ENCODE data around the gene KRCC1.
"Not testable (repeated sequence)": the region's sequence is repeated elsewhere in the genome, so short reads cannot be mapped to it uniquely, and the experiment has no call there.

The KRCC1 gene

DNA sequence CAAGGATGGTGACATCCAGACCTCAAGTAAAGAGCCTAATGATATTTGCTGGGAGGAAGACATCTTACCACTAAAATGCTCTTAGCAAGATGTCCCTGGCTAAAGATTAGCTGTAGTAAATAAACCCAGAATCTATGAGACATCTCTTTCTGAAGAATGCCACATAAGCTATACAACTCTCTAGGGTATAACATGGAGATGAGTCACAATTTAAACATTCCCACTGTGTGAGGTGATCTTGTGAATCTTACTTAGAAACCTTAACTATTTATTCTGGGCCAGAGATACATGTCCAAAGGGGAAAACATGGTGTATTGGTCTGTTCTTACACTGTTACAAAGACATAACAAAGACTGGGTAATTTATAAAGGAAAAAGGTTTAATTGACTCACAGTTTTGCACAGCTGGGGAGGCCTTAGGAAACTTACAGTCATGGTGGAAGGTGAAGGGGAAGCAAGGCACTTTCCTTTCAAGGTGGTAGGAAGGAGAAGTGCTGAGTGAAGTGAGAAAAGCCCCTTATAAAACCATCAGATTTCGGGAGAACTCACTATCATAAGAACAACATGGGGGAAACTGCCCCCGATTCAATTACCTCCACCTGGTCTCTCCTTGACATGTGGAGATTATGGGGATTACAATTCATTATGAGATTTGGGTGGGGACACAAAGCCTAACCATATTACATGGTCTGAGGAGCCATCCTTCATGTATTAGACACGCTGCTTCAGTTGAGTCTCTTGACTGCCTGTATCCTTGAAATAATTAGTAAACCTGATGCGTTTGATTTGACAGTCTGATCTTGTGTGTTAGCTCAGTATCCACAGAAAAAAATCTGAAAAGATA lies 17.1 kb downstream of the KRCC1 start:
- no peak for DNase-seq

DNA sequence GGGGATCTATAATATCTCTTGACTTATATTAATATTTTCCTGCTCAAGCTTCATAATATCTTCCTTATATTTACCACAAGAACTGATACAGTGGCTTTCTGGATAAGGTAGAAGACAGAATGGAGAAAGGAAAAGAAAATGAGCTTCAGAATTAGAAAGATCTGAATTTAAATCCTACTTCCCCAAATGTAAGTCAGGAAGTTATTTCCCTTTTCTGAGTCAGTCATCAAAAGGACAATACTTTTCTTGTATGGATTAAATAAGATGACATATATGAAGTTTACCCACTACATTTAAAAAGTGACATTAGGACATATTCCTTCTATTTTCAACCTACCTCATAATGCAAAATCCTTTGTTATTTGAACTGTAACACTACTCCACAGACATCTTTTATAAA lies 19.0 kb downstream of the KRCC1 start:
- DNase-seq: no peak

DNA sequence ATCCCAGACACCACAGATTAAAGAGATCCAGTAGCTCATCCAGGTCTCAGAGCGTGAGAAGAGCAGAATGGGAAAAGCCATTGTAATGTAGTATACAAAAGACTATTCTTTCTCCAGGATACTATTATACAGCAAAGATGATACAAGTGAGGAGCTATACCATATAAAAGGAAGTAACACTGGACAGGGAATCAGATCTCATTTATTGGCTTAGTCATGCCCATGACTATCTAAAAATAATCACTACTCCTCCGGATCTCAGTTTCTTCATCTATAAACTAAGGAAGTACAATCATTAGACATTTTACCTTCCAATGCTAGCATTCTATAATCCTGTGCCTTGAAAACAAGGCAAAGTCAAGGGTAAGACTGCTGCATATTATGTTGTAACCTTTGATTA lies 19.4 kb downstream of the KRCC1 start:
- no peak for DNase-seq

DNA sequence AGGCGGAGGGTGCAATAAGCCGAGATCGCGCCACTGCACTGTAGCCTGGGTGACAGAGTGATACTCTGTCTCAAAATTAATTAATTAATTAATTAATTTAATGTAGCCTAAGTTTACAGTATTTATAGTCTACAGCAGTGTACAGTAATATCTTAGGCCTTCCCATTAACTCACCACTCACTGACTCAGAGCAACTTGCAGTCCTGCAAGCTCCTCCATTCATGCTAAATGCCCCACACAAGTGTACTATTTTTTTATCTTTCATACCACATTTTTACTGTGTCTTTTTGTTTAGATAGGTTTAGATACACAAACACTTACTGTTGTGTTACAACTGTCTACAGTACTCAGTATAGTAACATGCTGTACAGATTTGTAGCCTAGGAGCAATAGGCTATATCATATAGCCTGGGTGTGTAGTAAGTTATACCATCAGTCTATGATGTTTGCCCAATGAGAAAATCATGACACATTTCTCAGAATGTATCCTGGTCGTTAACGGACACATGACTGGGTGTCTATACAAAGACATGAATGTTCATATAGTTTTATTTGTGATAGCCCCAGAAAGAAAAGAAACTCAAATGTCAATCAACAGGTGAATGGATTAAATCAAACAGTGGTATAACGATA lies 23.4 kb downstream of the KRCC1 start:
- DNase-seq: no peak

DNA sequence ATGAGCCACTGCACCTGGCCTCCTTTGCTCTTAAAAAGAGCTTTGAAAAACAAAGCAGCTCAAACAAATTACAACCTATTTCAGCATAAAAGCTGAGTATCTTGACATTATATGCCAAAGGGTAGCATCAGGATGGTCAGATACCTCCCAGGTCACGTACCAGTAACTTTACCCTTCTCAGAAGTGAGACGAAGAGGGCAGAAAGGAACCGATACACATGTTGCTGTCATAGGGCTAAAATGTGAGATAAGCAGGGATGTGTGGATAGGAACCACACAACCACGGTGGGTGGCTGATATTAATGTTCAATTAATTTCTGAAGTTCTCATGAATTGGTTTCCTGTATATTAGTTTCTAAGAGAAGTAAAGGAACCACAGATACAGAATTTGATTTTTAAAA lies 26.7 kb downstream of the KRCC1 start:
- no peak for DNase-seq

DNA sequence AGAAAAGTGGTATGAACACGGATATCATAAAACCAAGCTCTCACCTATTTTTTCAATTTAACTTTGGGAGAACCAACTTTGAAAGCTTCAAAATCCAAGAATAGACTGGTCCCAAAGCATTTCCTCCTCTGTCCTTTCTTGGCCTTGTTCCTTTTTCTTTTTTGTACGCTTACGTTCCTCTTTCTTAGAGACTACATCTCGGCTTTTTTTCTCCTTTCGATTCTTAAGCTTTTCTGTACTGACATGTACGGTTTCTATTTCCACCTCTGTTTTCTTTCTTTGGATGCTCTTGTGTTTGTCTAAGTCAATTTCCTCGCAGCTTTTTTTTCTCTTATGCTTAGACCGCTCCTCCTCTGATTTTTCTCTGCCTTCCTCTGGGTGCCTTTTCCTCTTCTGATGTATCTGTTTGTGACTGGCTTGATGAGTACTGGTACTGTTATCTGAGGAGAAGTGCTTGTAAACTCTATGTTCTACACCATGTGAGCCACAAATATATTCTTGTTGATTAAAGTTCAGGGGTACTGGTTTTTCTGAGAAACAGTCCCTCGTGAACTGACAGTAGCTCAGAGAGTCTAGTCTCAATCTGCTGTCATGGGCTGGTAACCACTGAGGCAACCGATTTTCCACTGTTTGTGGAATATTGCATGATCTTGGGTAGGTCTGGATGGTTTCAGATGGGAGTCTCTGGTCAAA lies 27.7 kb downstream of the KRCC1 start:
- DNase-seq: no peak

DNA sequence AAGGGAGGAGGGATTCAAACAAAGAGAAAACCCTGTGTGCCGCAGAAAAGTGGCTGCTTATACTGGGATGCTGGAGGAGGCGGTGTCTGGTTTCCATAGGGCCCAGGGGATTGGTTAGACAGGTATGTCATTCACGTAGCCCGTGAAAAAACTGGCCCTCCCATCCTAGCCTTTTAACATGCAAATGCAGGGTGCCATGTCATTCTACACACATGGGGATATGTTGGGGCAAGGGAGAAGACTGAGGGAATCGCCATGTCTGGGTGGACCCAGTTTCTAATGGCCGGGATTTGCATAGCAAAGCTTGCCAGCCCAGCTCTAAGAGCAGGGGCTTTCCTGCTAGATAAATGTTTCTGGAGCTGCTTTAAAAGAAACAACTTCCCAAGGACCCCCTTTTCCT lies 31.1 kb downstream of the KRCC1 start:
- no peak for DNase-seq

DNA sequence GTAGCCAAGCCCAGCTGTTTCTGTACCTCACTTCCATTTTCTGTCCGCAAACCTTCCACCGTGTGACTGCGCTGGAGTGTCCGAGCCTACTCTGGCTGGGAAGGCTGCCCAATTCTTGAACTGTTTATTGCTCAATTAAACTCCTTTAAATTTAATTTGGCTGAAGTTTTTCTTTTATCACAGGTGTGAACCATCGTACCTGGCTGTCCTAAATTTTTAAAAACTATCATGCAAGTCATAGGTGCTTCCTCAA lies 33.0 kb downstream of the KRCC1 start:
- no peak for DNase-seq

DNA sequence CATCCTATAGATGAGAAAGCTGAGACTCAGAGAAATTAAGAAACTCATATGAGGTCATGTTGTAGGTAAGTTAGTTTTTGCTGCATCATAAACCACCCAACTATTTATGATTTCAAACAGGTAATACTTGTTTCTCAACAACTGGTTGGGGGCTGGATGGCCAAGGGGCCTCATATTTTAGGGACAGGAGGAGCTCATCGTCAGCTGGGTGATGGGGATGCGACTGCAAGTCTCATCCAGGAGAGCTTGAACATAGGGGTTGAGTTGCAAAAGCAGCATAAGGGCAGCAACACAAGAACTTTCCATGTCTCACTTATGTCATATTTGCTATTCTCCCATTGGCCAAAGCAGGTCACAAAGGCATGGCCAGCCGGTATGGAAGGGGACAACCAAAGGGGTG lies 35.6 kb downstream of the KRCC1 start:
- DNase-seq: no peak

DNA sequence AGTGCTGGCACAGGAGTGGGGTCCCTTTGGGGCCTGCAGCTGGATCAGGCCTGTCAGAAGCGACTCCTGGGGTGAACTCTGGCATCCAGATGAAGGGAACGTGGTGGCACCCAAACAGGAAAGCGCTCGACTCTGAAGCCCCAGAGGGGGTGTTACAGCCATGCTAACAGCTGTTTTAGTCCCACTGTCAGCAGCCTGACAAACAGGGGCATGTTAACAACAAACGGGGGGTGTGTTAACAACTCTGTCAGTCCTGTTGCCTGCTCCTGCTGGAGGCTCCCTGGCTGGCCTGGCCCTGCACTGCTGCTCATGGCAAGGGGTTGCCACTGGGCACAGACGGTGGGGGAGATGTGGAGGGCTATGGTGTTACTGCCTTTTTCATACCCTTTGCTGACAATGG lies 36.7 kb downstream of the KRCC1 start:
- no peak for DNase-seq

DNA sequence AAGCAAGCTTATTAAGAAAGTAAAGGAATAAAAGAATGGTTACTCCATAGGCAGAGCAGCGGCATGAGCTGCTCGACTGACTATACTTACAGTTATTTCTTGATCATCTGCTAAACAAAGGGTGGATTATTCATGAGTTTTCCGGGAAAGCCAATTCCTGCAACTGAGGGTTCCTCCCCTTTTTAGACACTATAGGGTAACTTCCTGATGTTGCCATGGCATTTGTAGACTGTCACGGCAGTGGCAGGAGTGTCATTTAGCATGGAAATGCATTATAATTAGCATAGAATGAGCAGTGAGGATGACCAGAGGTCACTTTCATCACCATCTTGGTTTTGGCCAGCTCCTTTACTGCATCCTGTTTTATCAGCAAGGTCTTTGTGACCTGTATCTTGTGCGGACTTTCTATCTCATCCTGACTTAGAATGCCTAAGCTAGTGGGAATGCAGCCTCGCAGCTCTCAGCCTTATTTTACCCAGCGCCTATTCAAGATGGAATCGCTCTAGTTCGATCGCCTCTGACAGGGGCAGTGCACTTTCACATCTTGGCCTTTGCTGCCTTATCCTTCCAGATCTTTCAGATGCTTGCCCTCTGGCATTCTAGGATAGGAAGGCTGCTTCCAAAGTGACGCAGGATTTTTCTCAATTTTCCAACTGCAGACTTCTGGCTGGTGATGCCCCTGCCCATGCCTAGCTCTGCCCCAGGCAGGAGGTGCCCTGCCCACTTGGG lies 37.3 kb downstream of the KRCC1 start:
- not testable (repeated sequence) for DNase-seq

DNA sequence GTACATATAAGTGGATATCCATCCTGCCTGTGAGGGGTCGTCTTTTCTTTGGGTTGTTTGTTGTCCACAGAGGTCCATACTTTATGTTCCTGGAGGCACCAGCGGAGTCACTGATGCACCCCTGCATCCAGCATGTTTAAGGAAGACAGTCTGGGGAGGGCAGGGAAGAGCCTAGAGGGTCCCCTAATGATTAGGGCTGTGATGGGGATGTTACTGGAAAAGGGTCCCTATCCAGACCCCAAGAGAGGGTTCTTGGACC lies 37.9 kb downstream of the KRCC1 start:
- not testable (repeated sequence) for DNase-seq

DNA sequence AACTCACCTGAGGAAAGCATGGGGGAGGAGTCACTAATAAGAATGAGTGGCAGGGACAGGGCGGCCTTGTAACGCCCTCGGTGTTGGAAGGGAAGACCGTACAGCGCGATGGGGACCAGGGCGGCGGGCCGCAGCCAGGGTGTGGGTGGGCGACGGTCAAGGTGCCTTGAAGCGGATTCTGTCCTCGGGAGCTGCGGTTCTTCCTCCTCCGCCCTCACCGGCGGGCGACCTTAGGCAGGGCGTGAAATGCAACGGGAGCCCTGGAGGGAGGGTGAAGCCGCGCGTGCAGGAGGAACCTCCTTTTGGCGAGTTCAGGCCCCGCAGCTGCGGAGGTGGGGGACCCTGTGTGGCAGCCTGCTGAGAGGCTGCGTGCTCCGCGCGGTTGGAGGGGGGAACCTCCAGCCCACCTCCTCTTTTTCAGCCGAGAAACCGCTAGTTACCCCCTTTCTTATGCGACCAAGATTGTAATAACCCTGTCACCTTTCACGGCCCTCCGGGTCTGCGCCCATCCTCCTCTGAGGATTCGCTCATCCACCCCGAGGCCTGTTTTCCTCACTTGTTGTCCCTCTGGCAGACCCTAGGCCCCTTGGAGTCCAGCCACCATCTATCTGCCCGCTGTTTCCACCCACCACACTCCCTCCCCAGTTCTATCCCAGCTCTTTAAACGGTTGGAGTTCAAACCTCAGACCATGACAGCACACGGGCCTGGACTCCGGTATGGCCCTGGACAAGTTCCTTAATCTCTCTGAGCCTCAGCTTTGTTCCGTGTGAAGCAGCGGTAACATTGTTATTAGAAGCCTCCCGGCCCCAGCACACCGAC lies 38.4 kb downstream of the KRCC1 start:
- no peak for DNase-seq

DNA sequence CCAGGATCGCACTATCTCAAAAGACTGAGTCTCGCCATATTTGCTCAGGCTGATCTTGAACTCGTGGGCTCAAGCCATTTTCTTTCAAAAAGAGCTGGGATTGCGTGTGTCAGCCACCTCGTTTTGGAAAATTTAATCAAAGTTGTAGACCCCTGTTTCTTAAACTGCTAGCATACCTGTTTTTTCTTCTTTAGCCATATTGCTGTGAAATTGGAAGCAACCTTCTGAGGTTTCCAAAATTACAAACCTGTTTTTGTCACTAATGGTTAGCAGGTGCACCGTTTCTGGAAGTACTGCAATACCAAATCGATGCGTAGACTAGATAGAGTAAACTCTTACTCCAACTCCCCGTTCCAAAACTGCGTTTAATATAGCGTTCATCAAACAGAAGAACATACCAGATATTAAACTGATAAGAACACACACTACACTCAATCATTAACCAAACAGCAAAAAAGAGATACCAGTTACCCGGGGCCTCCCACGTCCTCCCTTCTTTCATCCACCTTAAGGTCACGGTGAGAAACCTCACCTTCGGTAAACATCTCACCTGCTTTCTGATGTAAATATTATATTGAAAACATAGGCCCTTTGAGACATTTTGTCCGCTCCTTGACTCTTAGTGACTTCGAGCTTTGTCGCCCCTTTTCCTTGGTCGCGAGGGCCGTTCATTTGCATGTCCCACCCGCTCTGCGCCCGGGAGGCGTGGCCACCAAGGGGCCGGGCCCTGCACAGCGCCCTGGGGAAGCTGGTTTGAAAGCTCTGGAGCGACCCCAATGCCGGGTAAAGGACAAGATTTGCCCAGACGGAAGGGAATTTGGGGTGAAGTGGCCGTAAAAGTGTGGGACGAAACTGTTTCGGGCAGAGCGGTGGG lies 39.3 kb downstream of the KRCC1 start, which contains the start of gene RNU2-63P:
RNU2-63P (minus strand) TSS at position 462 of the 874 bp plus-strand sequence.
- peak; percentile 76 for DNase-seq

DNA sequence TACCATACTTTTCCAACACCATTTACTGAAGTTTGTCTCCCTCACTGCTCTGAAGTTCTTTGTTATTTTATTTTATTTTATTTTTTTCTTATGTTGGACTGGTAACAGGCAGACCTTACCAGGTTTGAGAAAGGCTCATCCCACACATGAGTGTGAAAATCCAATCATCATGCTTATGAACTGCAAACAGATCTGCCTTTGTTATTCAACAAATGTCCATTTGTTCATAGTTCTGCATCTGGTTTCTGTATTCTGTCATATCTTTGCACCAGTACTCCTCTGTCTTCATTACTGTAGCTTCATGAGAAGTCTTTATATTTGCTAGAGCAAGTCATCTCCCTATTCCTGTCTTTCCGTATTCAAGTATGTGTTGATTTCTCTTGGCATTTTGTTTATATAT lies 44.6 kb downstream of the KRCC1 start:
- no peak for DNase-seq

DNA sequence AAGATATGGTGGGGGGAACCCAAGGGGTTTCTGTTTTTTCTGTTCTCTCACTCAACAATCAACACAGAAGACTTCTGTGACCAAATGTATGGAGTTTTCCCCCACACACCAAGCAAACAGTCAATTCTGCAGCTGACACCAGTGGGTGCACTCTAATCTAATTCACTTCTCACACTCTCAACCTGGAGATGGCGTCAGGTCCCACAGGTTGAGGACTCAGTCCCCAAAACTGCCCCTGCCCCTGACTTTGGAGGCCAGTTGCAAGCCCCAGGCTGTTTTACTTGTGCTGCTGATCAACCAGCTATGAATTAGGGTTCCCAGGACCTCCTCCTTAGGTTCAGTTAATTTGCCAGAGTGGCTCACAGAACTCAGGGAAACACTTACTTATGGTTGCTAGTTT lies 45.4 kb downstream of the KRCC1 start:
- DNase-seq: no peak

DNA sequence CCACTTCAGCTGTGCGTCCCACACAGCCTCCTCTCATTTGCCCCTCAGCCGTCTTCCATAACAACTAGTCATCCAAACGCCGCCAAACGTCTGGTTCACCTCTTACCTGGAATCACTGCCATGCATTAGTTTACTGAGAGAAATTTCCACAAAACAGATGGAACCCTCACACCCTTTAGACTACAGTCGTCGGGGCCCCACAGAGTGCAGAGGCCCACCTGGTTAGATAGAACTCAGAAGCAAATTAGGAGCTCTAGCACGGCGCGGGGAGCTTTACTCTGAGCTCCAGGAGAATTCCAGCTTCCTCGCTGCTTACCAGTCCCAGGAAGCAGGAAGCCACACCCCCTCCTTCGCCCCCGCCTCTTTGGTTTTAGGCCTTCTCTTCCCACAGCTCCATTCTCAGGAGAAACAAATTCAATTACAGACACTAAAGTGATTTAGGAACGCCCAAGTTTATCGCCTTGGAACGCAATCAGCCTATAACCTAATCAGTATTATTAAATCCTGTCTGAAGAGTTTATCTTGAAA lies 48.6 kb downstream of the KRCC1 start:
- DNase-seq: no peak

DNA sequence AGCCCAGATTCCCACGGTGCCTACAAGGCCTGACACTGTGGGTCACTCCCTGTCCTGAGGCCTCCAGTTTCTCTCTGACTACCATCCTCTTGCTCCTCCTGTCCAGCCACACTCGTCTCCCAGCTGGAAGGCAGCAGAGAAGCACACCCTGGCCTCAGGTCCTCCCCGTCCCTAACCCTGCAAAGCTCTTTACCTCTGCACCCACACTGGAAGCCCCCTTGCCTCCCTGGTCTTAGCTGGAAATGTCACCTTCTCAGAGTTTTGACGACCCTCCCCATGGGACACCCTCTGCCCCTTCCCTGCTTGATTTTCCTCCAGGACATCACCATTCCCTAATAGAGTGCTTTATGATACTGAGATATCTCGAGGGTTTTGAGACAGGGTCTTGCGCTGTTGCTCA lies 49.8 kb downstream of the KRCC1 start:
- no peak for DNase-seq

DNA sequence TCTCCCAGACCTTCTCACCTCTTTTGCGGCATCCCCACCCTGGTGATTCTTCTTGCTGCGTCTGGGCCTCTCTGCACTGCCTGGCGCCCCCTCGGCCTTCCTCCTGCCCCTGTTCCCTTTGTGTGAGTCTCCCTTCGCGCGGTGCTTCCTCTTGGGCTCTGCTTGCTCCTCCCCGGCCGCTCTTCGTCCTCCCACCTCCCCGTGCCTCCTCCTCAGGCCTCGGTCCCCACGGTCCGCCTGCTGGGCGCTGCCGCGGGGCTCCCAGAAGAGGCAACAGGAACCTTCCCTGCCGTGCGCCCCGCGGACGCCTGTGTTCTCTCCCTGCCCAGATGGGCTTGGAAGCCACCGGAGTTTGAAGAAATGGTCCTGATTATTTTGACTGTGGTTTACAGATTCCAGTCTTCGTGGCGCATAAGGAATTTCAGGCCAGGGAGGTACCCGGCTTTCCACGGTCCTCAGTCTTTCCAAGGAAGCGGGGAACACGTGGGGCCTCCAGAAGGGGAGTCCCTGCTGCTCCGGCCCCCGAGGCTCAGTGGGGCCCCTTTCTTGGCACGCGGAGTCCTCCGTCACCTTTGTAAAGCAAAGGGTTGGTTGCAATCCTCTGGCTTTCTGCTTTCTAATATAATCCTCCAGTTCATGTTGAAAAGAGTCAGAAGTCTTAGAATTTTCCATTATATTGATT lies 52.4 kb downstream of the KRCC1 start:
- no peak for DNase-seq

DNA sequence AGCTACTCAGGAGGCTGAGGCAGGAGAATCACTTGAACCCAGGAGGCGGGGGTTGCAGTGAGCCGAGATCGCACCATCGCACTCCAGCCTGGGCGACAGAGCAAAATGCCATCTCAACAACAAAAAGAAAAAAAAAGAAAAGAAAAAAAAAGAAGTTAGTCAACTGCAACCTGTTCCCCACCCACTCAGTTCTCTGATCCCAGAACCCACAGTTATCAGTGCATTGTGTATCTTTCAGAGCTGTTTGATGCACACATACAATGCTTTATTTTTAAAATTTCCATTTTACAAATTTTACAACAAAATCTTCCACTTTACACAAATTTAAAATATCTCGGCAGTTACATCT lies 53.2 kb downstream of the KRCC1 start:
- DNase-seq: no peak

DNA sequence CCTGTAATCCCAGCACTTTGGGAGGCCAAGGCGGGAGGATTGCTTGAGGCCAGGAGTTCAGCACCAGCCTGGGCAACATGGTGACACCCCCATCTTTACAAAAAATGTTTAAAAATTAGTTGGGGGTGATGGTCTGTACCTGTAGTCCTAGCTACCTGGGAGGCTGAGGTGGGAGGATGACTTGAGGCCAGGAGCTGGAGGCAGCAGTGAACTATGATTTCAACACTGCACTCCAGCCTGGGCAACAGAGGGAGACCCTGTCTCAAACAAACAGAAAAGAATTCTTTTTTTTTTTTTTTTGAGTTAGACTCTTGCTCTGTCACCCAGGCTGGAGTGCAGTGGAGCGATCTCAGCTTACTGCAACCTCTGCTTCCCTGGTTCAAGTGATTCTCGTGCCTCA lies 55.1 kb downstream of the KRCC1 start:
- DNase-seq: not testable (repeated sequence)

All from activated CD8-positive, alpha-beta memory T cell treated with anti-CD3 and anti-CD28 coated beads, Interleukin-2, amount 50 U/mL, for 4 hours (primary cell).